HepG2 (cell line): ENCODE measurements around the gene HOXA6. TPM values are rescaled to one million over a fixed set of nuclear protein-coding genes. Genes with fewer than 3 reads are reported as not detected.

ENCODE experiments used
- ATAC-seq: fragments of 200-7000 bp; cut with Tn5 transposase; 3 replicates; pipeline ENCODE4 v1.9.1; 2020; ENCODE audit warnings: mild to moderate bottlenecking, moderate library complexity
- BruUV-seq: library from RNA; stranded (reverse); fragments of 400-500 nt; replicated peaks from 2 replicates; lab custom pipeline; 2021; lab: Mats Ljungman, UMichigan
- CTCF ChIA-PET: fragments of 300-600 bp; formaldehyde crosslinking; extraction: SDS; loops from one replicate; lab custom pipeline; 2021; ENCODE audit warnings: low total read pairs, inconsistent platforms, low intra/inter-chr PET ratio; lab: Yijun Ruan, JAX
- POLR2A ChIA-PET: fragments of 350-600 bp; sonication (Branson Sonifier 250); formaldehyde crosslinking; loops from one replicate; lab custom pipeline; 2020; ENCODE audit warnings: antibody characterized with exemption, inconsistent platforms; lab: Yijun Ruan, JAX
- DNase-seq: peaks from one replicate; pipeline ENCODE4 v3.0.0-alpha.2; 2015; ENCODE audit warnings: low spot score
- FAIRE-seq: peaks from 3 replicates; lab custom pipeline; 2011; peaks lifted over from hg19 to GRCh38; lab: Jason Lieb, UNC
- H2AFZ ChIP-seq: one replicate; pipeline ENCODE4 v1.6.1; 2011; ENCODE audit warnings: low read length, inconsistent platforms
- H3K27ac ChIP-seq: fragments of 300-600 bp; 3 replicates; pipeline ENCODE4 v1.8.0; 2011; ENCODE audit warnings: mixed run types, mild to moderate bottlenecking, mixed read lengths, low read length, inconsistent platforms; ENCODE audit not compliant: insufficient read depth; ENCODE audit errors: extremely low read length
- H3K27me3 ChIP-seq, 2 experiments: fragments of 200-600 bp in 1 of 2; 2 replicates in 1 of 2; 3 replicates in 1 of 2; pipeline versions ENCODE4 v1.6.0 to v1.8.0; 2011; ENCODE audit warnings: low read length in 2 of 2, mild to moderate bottlenecking in 2 of 2, moderate library complexity in 2 of 2, inconsistent platforms in 1 of 2; ENCODE audit not compliant: insufficient read depth in 2 of 2, control insufficient read depth in 1 of 2
- H3K36me3 ChIP-seq, 2 experiments: fragments of 200-600 bp in 1 of 2; replicated peaks in 1 of 2; 2 replicates in 1 of 2; 3 replicates in 1 of 2; pipeline versions ENCODE4 v1.5.1 to v1.8.0; 2011; ENCODE audit warnings: low read length in 2 of 2, inconsistent platforms in 1 of 2; ENCODE audit not compliant: insufficient read depth in 2 of 2, control insufficient read depth in 1 of 2
- H3K4me1 ChIP-seq: 2 replicates; pipeline ENCODE4 v1.5.1; 2012; ENCODE audit warnings: low read length, inconsistent platforms; ENCODE audit not compliant: insufficient read depth
- H3K4me2 ChIP-seq: 2 replicates; pipeline ENCODE4 v1.6.0; 2011; ENCODE audit warnings: low read depth, low read length, inconsistent platforms
- H3K4me3 ChIP-seq, 3 experiments: fragments of 200-600 bp in 1 of 3; sonication (generic), shearing (Covaris generic) in 1 of 3; replicated peaks in 1 of 3; 2 replicates each; pipeline ENCODE4 v1.5.1; 2011 to 2016; ENCODE audit warnings: low read length in 3 of 3, inconsistent platforms in 2 of 3, low read depth in 2 of 3, mild to moderate bottlenecking in 2 of 3, control low read depth in 1 of 3, mixed read lengths in 1 of 3; ENCODE audit not compliant: insufficient read depth in 1 of 3
- H3K79me2 ChIP-seq: one replicate; pipeline ENCODE4 v1.6.1; 2011; ENCODE audit warnings: low read length, inconsistent platforms; ENCODE audit not compliant: insufficient read depth
- H3K9ac ChIP-seq: 2 replicates; pipeline ENCODE4 v1.6.0; 2011; ENCODE audit warnings: mild to moderate bottlenecking, low read depth, low read length, inconsistent platforms; ENCODE audit not compliant: insufficient read depth
- H3K9me3 ChIP-seq: 2 replicates; pipeline ENCODE4 v1.5.1; 2012; ENCODE audit warnings: mild to moderate bottlenecking, low read length
- H4K20me1 ChIP-seq: 2 replicates; pipeline ENCODE4 v1.6.0; 2011; ENCODE audit warnings: inconsistent platforms, mild to moderate bottlenecking, low read length, moderate library complexity; ENCODE audit not compliant: insufficient read depth
- ATF5 ChIP-seq: sonication (generic); formaldehyde crosslinking; IDR thresholded peaks from 2 replicates; pipeline ENCODE4 v1.4.0; 2020; ENCODE audit warnings: mild to moderate bottlenecking, low read depth, missing genetic modification reagents
- BRF2 ChIP-seq: sonication (generic); formaldehyde crosslinking; IDR thresholded peaks from 2 replicates; pipeline ENCODE4 v1.8.1; 2022; ENCODE audit warnings: mild to moderate bottlenecking, missing genetic modification reagents
- GTF2F1 ChIP-seq: fragments of 150-350 bp; IDR thresholded peaks from 2 replicates; pipeline ENCODE4 v1.6.1; 2014; ENCODE audit warnings: low read length
- HCFC1 ChIP-seq: fragments of 150-350 bp; IDR thresholded peaks from 2 replicates; pipeline ENCODE4 v1.6.1; 2014; ENCODE audit warnings: low read depth, low read length
- KLF13 ChIP-seq: sonication (generic); formaldehyde crosslinking; IDR thresholded peaks from 2 replicates; pipeline ENCODE4 v1.4.0; 2020; ENCODE audit warnings: mild to moderate bottlenecking, missing genetic modification reagents
- LRRFIP1 ChIP-seq: sonication (generic); formaldehyde crosslinking; conservative IDR thresholded peaks from 2 replicates; pipeline ENCODE4 v1.4.0; 2020; ENCODE audit warnings: missing genetic modification reagents
- MYC ChIP-seq: sonication (generic); formaldehyde crosslinking; IDR thresholded peaks from 2 replicates; pipeline ENCODE4 v1.9.0; 2021; ENCODE audit warnings: missing genetic modification reagents, borderline replicate concordance
- SIN3B ChIP-seq: fragments of 150-350 bp; IDR thresholded peaks from 2 replicates; pipeline ENCODE4 v1.6.1; 2014; ENCODE audit warnings: low read length
- SMAD1 ChIP-seq: sonication (generic); formaldehyde crosslinking; IDR thresholded peaks from 2 replicates; pipeline ENCODE4 v1.4.0; 2020; ENCODE audit warnings: missing genetic modification reagents, low read depth, mild to moderate bottlenecking, borderline replicate concordance
- STAT6 ChIP-seq: sonication (generic); formaldehyde crosslinking; IDR thresholded peaks from 2 replicates; pipeline ENCODE4 v1.4.0; 2020; ENCODE audit warnings: missing genetic modification reagents, mild to moderate bottlenecking, borderline replicate concordance
- TCF7 ChIP-seq: sonication (generic); IDR thresholded peaks from 2 replicates; pipeline ENCODE4 v1.6.1; 2016; ENCODE audit warnings: antibody characterized with exemption, low read depth
- YY1 ChIP-seq: IDR thresholded peaks from 2 replicates; pipeline ENCODE4 v1.6.1; 2011; ENCODE audit warnings: low read length, low read depth, moderate library complexity, mild to moderate bottlenecking; ENCODE audit not compliant: insufficient read depth, insufficient replicate concordance
- ZNF546 ChIP-seq: sonication (generic); formaldehyde crosslinking; conservative IDR thresholded peaks from 2 replicates; pipeline ENCODE4 v1.8.1; 2023; ENCODE audit warnings: mild to moderate bottlenecking, missing genetic modification reagents
- ZNF674 ChIP-seq: sonication (generic); formaldehyde crosslinking; IDR thresholded peaks from 2 replicates; pipeline ENCODE4 v1.5.0; 2020; ENCODE audit warnings: low read depth, mild to moderate bottlenecking, missing genetic modification reagents
- ZNF83 ChIP-seq: sonication (generic); formaldehyde crosslinking; IDR thresholded peaks from 2 replicates; pipeline ENCODE4 v1.4.0; 2020; ENCODE audit warnings: missing genetic modification reagents, mild to moderate bottlenecking, borderline replicate concordance
- ZSCAN20 ChIP-seq: sonication (generic); formaldehyde crosslinking; IDR thresholded peaks from 2 replicates; pipeline ENCODE4 v1.4.0; 2020; ENCODE audit warnings: missing genetic modification reagents, mild to moderate bottlenecking, borderline replicate concordance
- WGBS: methylation state at CpG from one replicate; pipeline ENCODE4 v1.1.6; 2017; ENCODE audit warnings: low lambda C conversion rate; 5-methylcytosine and 5-hydroxymethylcytosine counted together
- in situ Hi-C: cut with HindIII; loops from 2 replicates; pipeline ENCODE4 v1.10.0; 2017; ENCODE audit warnings: low pct_unique_long_range_greater_than_20kb; ENCODE audit not compliant: extremely low pct_ligation_motif_present
- intact Hi-C: fragments of 100-400 bp; cut with micrococcal nuclease; formaldehyde crosslinking; loops from one replicate; pipeline ENCODE4 v1.10.0; 2022; ENCODE audit not compliant: unreplicated experiment
- polyA plus RNA-seq, 8 experiments: library from polyadenylated mRNA; depleted of rRNA in 3 of 8; stranded (reverse) in 7 of 8; unstranded in 1 of 8; fragments of >200 nt; fragmentation: Illumina TruSeq in 4 of 8; extraction: Trizol in 4 of 8; gene quantifications; 2 replicates each; pipeline versions ENCODE4 v1.2.1 to v1.2.3, GENCODE V29; 2011 to 2016; ENCODE audit warnings: low read depth in 4 of 8, missing spikeins in 1 of 8, mixed read lengths in 1 of 8; ENCODE audit not compliant: insufficient read depth in 1 of 8
- total RNA-seq, 5 experiments: library from RNA; depleted of rRNA; stranded (reverse); fragments of >200 nt; fragmentation: Illumina TruSeq; extraction: Trizol; gene quantifications; 2 replicates each; pipeline ENCODE4 v1.2.3, GENCODE V29; 2016; ENCODE audit warnings: low read depth in 1 of 5

HOXA6 gene
- total and polyA plus RNA-seq, 2 of the 13 experiments (the other 11 are each of a cell fraction or from before 2014, with no cell fraction given), result 1.3 to 1.5 TPM

- ChIA-PET POLR2A (interaction anchor here (0.6 kb wide), 1 partner anchor 11 kb away, joined by 3 read pairs; the partner anchor contains the start of gene HOXA11), CTCF (no interaction called here)
- intact Hi-C loops (no loop called here), in situ Hi-C loops (loop anchor here (25.0 kb wide), 1 partner anchor 1087 kb away; no protein-coding TSS in a partner anchor)
- no peak within 1 kb of the TSS for H3K9ac ChIP-seq
- H4K20me1 ChIP-seq, result no peaks in the 10 kb centered on the region
- no peak for ATAC-seq
- peaks cover 0 to 69% of the 10 kb centered on the region in 2 experiments for H3K27me3 ChIP-seq
- peaks cover 20% of the 10 kb centered on the region for H3K4me1 ChIP-seq
- peak within 1 kb of the TSS; percentile 58 for H3K4me2 ChIP-seq
- WGBS, result 90% methylated on average over 50 of the region's 82 CpGs
- H3K4me3 ChIP-seq, result peak within 1 kb of the TSS; percentile 16 to 51 (median 16); a peak in 3 of 6 replicates
- no peaks in the 10 kb centered on the region for H3K36me3 ChIP-seq
- H2AFZ ChIP-seq, result no peak within 1 kb of the TSS
- H3K27ac ChIP-seq, result no peak within 1 kb of the TSS
- no peak for DNase-seq
- no peaks in the 10 kb centered on the region for H3K9me3 ChIP-seq
- H3K79me2 ChIP-seq, result no peaks in the 10 kb centered on the region
- BruUV-seq, result no TSS peak
- FAIRE-seq, result no peak
- TF ChIP-seq KLF13, result no peak
- no peak for TF ChIP-seq ZNF83
- no peak for TF ChIP-seq MYC
- no peak for TF ChIP-seq SIN3B
- no peak for TF ChIP-seq YY1
- TF ChIP-seq TCF7, result no peak
- no peak for TF ChIP-seq ZSCAN20 (CRISPR knock-in tag)
- TF ChIP-seq HCFC1, result no peak
- TF ChIP-seq ATF5, result no peak
- TF ChIP-seq BRF2 (CRISPR knock-in tag), result no peak
- no peak for TF ChIP-seq ZNF674 (CRISPR knock-in tag)
- no peak for TF ChIP-seq LRRFIP1 (CRISPR knock-in tag)
- no peak for TF ChIP-seq STAT6 (CRISPR knock-in tag)
- TF ChIP-seq GTF2F1, result no peak
- no peak for TF ChIP-seq SMAD1 (CRISPR knock-in tag)
- TF ChIP-seq ZNF546, result no peak
Observed at GRCh38 chr7:27173956-27174873, 26.6 kb upstream of the HOXA6 start, which contains the start of gene HOXA10. Gene HOXA10 (minus strand): TSS chr7:27174320. CDS start chr7:27174306, 14 bp downstream.
